HL-60/S4 (cell line): Measurements from ENCODE around the gene LAMTOR4.

Experiments
- in situ Hi-C: fragments of 300-500 bp; cut with MboI; formaldehyde crosslinking; loops from 2 replicates; pipeline ENCODE4 v1.14.3; 2022; ENCODE audit warnings: low sequenced_read_pairs

The LAMTOR4 gene

GRCh38 chr7:100148559-100149328 lies at the start of gene LAMTOR4:
TSS of gene LAMTOR4 (plus strand) at chr7:100148918. CDS start at chr7:100148973, 55 bp downstream.
- in situ Hi-C loops: no loop called here

DNA sequence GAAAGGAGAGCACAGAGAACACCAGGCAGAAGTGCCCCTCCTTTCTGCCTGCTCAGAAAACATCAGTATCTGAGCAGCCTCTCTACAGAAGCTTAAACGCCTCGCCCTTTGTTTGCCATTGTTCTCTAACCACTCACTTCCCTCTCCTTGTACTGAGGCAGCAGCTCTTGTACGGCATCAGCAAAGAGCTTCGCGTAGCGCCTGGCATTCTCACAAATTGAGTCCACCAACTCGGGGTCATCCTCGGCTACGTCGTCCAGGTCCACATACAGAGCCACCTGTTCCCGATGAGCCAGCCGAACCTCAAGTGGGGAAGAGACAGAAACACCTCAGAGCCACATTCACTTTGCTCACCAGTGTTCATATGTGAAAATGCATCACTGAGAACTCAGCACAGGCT lies 49.3 kb upstream of the LAMTOR4 start:
- in situ Hi-C loops: no loop called here

DNA sequence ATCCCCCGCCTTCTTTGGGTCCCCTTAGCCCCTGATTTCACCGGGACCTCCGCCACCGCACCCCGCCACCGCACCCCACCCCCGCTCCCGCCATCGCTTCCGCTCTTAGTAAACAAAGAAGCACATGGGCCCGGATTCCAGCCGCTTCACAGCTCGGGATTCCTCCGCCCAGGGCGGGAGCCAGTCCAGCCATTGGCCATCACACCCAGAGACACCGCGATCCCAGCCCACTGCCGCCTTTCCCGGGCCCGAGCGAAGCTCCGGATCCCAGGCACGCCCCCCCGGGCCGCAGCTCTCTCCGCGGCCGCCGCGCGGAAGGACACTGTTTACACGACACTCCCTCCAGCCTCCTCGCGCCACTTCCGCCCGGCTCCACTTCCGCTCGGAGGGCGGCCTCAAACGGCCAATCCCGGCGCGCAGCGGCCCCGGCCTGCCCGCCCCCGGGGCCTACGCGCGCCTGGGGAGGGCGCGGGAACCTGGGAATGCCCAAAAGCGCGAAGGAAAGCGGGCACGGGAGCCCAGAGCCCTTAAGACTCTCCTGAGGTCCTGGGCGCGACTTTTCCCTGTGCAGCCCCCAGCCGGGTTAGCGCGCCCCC lies 48.2 kb upstream of the LAMTOR4 start:
- in situ Hi-C loops: no loop called here

GRCh38 chr7:100101016-100101862 lies 47.5 kb upstream of the LAMTOR4 start, which contains the start of the genes AP4M1 and MCM7:
TSS of gene AP4M1 (plus strand) at chr7:100101643. CDS start at chr7:100101715, 72 bp downstream.
TSS of gene MCM7 (minus strand) at chr7:100101397. CDS start at chr7:100101294, 103 bp downstream.
- in situ Hi-C loops: no loop called here

DNA sequence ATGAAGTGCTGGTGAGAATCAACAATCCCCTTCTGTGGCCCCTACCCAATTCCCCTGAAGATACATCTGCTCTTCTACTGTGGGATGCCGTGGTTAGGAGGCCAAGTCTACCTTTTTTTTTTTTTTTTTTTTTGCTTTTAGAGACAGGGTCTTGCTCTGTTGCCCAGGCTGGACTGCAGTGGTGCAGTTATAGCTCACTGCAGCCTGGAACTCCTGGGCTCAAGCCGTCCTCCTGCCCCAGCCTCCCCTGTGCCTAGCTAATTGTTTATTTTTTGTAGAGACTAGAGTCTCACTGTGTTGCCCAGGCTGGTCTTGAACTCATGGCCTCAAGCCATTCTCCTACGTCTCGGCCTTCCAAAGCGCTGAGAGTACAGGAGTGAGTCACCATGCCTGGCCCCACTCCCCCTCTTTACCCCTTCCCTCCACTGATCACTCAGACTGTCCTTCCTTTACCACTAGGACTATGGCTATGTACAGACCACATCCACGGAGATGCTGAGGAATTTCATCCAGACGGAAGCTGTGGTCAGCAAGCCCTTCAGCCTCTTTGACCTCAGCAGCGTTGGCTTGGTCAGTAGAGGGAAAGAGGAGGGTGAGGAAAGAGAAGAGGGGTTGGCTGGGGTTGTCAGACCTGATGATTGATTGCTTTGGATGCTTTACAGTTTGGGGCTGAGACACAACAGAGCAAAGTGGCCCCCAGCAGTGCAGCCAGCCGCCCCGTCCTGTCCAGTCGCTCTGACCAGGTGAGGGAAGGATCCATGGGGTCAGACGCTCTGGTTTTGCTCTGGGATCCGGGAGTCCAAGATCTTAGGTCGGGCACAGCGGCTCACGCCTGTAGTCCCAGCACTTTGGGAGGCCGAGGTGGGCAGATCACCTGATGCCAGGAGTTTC lies 45.5 kb upstream of the LAMTOR4 start:
- in situ Hi-C loops: no loop called here

DNA sequence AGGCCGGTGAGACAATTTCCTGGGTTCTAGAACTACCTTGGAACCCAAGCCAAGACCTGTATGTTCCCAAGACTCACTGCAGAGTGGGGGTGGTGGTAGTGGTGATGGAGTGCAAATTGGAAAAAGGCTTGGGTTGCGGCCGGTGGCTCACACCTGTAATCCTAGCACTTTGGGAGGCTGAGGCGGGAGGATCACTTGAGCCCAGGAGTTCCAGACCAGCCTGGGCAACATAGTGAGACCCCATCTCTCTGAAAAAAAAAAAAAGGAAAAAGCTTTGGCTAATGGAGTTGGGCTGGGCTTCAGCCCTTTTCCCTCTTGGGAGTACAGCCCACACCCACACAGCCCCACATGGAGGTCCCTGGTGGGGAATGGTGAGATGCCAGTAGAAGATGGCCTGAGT lies 43.2 kb upstream of the LAMTOR4 start:
- in situ Hi-C loops: no loop called here

GRCh38 chr7:100106633-100107032 lies 42.1 kb upstream of the LAMTOR4 start:
- in situ Hi-C loops: no loop called here

DNA sequence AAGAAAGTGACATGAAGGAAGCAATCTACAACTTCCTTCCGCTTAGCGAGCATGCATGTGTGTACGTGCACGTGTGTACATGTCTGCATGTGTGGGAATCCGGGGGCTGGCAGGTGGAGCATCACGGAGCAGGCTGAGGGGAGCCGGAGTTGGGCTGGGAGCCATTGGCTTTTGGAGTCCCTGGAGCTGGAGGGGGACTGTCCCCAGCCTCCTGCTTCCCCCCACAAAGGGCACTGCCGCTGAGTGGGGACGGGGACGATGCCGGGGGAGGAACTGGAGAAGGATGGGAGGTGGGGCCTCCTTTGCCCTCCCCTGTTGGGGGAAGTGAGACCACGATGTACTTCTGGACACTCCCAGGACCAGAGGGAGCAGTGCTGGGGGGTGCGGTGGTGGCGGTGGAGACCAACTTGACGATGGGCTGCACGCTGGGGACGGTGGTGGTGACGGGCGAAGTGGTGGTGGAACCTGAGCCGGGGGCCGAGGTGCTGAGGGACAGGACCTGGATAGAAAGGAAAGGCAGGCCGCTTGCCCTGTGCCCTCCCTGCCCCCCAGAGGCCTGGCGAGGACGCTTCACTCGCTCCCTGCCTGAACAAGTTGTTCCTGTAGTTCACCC lies 41.5 kb upstream of the LAMTOR4 start:
- in situ Hi-C loops: no loop called here

DNA sequence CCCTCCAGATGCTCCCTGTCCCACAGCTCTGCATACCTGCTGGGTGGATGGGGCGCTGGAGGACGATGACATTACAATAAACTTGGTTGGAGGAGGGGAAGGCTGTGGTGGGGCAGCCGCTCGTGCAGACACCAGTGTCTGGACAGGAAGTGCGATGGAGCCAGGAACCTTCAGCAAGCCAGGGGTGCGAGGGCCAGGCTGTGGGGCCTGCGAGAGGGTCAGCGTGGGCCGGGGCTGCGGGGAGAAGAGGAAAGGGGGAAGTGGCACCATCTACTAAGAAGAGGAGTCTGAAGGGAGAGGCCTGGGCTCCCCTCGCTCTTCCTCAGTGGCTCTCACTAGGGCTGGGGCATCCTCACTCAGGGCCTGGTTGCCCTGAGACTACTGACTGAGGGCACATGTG lies 40.8 kb upstream of the LAMTOR4 start:
- in situ Hi-C loops: no loop called here

DNA sequence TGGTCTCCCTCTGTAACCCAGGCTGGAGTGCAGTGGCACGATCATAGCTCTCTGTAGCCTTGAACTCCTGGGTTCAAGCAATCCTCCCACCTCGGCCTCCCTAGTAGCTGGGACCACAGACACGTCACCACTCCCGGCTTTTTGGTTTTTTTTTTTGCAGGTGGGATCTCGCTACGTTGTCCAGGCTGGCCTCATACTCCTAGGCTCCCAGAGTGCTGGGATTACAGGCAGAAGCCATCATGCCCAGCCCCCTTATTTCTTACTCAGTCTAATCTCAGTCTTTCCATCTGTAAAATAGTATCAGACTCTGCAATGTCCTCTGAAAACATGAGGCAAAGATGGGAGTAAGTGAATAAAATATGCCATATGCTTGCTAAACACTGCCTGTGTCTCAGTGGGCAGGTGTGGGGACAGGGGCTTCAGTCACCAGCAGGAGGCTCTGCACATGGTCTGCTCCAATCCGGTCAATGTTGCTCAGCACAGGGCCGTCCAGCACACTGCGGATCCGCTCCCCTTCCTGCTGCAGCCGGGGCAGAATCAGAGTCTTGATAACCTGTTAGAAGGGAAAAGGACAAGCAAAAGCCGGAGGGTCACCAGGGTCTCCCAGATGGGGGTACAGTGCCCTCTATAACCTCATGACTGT lies 39.1 kb upstream of the LAMTOR4 start:
- in situ Hi-C loops: no loop called here

GRCh38 chr7:100111156-100111555 lies 37.6 kb upstream of the LAMTOR4 start:
- in situ Hi-C loops: no loop called here

DNA sequence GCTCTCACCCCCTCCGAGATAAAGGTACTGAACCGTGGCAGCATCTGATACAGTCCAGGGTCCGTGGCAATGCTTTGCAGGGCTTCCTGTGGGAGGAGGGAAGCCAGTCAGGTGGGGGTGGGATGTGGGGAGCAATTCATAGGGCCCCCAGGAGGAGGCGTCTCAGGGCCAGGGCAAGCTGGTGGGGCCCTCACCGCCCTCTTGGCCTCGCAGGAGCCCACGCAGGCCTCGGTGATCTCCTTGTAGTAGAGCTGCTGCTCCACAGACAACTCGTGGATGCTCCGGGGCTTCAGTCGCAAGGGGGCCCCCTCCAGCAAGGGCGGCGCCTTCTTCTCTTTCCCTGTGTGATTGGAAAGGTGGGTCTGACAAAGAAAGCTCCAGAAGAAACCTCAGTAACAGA lies 36.8 kb upstream of the LAMTOR4 start:
- in situ Hi-C loops: no loop called here

GRCh38 chr7:100115026-100115425 lies 33.7 kb upstream of the LAMTOR4 start:
- in situ Hi-C loops: no loop called here

- in situ Hi-C loops: no loop called here
Measured at GRCh38 chr7:100118388-100119071, 30.2 kb upstream of the LAMTOR4 start.

DNA sequence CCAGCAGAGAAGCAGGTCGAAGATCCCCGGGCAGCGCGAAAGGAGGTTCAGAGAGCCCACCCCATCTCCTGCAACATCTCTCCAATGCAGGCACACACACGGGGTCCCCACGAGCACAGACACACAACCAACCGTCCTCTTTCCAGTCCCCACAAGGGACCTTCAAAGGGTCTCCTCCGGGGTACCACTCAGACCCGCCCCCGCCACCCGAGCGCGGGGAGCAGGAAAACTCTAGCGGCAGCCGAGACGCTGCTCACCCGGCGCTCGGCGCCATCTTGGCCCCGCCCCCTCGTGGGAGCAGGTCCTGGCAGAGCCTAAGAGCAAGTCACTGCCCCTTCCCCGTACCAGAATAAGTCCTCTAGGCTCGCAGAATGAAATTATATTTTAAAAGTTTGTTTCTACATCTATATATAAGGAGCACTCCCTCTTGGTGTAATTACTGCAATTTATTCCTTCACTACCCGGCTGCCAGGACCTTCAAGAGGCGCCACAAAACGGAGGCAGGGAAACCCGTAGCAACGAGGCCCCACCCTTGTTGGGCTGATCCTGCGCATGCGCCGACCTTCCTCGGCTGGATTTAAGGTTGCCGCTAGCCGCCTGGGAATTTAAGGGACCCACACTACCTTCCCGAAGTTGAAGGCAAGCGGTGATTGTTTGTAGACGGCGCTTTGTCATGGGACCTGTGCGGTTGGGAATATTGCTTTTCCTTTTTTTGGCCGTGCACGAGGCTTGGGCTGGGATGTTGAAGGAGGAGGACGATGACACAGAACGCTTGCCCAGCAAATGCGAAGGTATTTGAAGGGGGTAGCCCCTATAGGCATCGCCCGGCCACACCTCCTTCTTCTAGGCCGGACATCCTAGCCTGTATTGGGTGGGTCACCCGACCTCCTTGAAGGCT lies 29.4 kb upstream of the LAMTOR4 start, which contains the start of the genes CNPY4 and TAF6:
Gene CNPY4 (plus strand): TSS at position 563 of the 898 bp plus-strand sequence. CDS start 111 bp downstream, at position 674.
Gene TAF6 (minus strand): TSS at position 287 of the 898 bp plus-strand sequence. CDS start 5,149 bp downstream, outside the sequence.
- in situ Hi-C loops: no loop called here

GRCh38 chr7:100119970-100120732 lies 28.6 kb upstream of the LAMTOR4 start:
- in situ Hi-C loops: no loop called here

DNA sequence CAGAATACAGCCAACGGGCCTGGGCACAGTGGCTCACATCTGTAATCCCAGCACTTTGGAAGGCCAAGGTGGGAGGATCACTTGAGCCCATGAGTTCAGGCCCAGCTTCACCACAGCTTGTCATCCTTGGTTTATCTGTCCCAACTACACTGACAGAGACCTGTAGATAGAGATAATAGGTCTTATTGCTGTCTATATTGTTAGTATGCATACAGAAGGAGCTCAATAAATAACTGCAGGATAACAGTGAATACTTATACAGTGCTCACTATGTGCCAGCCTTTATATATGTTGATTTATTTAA lies 28.0 kb upstream of the LAMTOR4 start:
- in situ Hi-C loops: no loop called here
